Hypothalamus (tissue), 51 donors: ENCODE data around the gene JAK1.
"Not testable (repeated sequence)": the region's sequence is repeated elsewhere in the genome, so short reads cannot be mapped to it uniquely, and the experiment has no call there.

Experiments
- DNase-seq, 51 donors: peaks; one replicate each; lab custom pipeline; 2025; lab: John Stamatoyannopoulos, UW

Gene JAK1

DNA sequence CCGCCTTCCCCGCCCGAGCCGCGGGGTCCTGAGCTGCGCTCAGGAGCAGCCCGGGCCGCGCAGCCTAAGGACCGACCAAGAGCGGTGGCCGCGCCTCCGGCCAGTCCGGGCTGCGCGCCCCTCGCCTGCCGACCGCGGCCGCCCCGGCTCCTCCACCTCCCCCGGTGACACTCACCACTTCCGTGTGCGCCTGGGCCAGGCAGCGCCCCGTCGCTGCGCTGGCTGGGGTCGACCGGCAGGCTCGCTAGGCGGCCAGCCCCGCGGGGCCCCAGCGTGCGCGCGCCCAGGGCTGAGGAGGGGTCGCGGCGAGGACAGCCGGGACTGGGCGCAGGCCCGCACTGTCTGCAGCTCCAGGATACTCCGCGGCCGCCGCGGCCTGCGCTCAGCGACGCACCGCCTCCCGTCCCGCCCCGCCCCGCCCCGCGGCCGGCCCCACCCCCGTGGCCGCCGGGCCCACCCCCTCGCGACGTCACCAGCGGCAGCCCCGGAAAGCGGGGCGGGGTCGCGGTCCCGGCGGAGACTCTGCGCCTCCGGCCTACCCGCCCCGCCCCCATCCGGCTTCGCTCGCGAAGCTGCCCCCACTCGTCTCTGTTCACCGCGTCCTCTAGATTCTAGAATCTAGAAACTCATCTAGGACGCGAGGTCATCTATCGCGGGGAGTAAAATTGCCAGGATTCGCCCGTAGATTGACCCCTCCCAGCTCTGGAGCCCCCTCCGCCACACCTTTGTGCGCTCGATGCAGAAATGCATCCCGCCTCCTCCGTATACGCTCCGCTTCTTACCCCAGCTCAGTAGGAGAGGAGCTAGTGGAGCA is at the start of gene JAK1:
Gene JAK1, minus strand, starts transcription at position 392 of the 814 bp plus-strand sequence. CDS start 80,285 bp downstream, outside the sequence.
- peak; percentile 15 to 93 (median 78) for DNase-seq

- no peak for DNase-seq
Observed at GRCh38 chr1:65014321-65014720, 48.0 kb upstream of the JAK1 start.

DNA sequence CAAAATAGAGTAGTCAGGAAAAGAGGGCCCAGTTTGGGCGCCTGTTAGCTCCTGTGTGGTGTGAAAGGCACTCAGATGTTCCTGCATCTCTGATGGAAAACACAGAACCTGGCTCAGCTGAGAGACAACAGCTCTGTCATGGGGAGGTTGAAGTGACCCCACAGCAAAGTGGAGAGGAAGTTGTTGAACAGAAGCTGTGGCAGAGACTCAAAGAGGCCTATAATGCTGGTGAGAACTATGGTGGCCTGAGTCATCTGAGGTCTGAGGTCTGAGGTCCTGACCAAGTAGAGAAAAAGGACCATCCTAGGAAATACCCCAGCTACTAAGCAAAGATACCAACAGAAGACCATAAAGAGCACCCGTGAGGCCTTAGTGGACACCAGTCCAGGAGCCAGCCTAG is 45.6 kb upstream of the JAK1 start:
- no peak for DNase-seq

DNA sequence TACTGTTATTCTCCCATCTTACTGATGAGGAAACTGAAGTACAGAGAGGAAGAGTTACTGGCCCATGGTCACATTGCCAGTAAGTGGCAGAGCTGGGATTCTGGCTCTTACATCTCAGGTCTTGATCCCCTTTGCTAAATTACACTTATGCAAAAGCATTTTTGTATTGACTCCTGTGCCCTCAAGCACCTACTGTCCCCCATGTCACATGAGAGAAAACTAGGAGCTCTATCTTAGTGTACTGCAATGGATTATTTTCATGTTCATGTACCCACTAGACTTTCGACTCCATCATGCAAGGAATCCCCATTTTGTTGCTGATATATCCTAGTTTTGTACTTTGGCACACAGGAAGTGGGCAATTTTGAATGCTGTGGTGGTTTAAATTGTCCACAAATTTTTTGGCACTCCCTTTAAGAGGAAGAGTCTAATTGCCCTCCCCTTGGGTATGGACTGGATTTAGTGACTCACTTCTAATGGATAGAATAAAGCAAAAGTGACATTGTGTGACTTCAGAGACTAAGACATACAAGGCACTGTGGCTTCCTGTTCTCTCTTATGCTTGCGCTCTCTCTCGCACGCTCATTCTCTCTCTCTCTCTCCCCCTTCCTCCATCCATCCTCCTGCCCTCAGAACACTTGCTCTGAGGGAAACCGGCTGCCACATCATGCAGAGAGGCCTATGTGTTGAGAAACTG is 43.5 kb upstream of the JAK1 start:
- DNase-seq, result no peak

- no peak for DNase-seq
Observed at GRCh38 chr1:65009176-65009575, 42.8 kb upstream of the JAK1 start.

DNA sequence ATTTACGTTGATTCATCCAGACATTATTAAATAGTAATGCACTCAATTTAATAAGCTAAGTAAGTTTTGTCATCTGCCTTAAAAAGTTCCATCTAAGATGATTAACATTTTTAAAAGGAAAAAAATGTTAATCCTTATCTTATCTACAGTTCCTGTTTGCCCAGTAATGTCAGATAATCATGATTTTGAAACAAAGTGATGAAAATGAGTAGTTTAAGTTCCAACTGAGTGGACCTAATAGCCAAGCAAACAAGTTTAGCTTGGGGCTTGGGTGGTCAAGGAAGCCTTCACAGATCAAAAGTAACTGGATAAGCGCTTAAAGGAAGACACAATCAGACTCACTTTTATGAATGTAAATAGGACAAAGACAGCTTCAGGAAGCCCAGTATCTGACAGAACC is 40.5 kb upstream of the JAK1 start:
- no peak for DNase-seq

GRCh38 chr1:65003316-65003664 is 36.9 kb upstream of the JAK1 start:
- no peak for DNase-seq

DNA sequence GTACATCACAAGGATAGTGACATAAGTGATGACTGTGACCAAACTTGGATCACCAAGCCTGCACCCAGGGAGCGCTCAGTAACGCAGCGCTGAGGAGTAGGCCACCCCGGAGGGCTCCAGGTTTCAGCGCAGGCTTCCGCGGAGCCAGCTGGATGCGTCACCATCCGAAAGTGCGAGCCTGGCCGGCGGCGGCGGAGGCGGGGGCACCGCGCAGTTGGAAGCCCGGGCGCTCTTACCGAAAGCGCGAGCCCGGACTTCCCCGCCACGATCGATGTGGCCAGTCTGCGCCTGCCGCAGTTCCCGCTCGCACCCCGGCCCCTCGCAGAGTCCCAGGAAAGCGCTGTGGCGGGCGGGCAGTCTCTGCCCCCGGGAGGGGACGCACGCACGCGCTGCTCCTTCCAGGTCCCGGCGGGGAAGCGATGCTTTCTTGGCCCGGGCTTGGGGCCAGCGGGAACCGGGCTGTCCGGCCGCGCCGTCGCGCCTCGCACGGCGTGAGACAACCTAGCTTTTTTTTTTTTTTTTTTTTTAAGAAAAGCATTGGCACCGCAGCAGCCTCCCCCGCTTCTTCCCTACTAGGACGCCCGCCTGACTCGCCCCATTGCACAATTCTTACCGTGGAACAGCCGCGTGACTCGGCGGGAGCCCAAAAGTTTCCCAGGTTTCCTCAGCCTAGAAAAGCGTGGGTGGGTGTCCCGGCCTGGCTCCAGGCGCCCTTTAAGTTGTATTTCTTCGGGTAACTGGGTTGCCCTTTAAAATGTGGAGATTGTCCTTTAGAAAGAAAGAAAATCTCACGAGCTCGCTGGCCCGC is 36.4 kb upstream of the JAK1 start:
- DNase-seq, result peak in 50 of 51 donors; percentile 15 to 88 (median 60)

- peak in 1 of 51 donors; percentile 25 for DNase-seq
Observed at GRCh38 chr1:65002156-65002507, 35.8 kb upstream of the JAK1 start.

- peak in 9 of 51 donors; percentile 1 to 18 (median 3) for DNase-seq
Observed at GRCh38 chr1:65001231-65001792, 35.0 kb upstream of the JAK1 start.

GRCh38 chr1:64998425-64998948 is 32.1 kb upstream of the JAK1 start:
- DNase-seq, result not testable (repeated sequence)

DNA sequence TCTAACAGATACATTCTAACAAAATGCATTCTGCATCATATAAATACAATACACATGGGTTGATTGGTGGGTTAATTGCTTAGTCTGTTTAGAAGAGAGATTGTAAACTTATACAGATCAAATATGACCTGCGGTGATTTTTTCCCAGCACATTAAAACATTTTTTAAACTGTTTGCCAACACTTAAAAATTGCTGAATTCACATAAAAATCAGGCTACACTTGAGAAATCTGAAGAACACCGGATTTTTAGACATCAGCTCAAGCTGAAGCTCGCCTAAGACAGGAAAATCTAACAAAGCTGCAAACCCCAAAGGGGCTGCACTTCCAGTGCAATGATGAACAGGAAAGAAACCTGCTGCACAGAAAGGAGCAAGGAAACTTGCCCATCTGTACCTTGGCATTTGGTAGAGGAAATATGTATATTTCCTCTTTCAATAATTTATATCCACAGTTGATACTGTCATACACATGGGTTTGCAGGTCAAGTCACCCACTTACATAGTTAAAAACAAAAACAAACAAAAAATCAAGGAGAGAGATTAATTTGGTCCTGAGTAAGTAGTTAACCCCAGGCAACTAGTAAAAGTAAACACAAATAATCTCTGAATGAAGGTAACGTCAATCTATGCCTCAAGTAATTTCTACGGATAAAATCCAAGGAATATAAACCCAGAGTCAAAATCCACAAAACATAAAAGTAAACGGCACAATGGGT is 30.4 kb upstream of the JAK1 start:
- no peak for DNase-seq

DNA sequence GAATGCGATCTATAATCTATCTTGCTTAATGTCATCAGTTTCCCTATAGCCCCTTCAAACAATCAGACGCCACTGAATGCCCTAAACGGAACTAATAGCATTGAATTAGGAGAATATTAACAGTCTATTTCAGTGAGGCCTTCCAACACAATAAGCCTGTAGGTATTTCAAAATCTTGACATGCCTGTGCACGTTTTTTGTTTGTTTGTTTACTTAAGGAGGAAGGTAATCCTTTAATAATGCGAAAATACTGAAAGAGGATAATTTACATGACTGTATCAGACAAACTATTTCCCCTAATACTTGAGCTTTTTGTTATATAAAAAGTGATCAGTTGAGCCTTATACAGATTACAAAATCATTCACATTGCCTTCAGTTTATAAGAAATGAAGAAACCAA is 29.0 kb upstream of the JAK1 start:
- no peak for DNase-seq

DNA sequence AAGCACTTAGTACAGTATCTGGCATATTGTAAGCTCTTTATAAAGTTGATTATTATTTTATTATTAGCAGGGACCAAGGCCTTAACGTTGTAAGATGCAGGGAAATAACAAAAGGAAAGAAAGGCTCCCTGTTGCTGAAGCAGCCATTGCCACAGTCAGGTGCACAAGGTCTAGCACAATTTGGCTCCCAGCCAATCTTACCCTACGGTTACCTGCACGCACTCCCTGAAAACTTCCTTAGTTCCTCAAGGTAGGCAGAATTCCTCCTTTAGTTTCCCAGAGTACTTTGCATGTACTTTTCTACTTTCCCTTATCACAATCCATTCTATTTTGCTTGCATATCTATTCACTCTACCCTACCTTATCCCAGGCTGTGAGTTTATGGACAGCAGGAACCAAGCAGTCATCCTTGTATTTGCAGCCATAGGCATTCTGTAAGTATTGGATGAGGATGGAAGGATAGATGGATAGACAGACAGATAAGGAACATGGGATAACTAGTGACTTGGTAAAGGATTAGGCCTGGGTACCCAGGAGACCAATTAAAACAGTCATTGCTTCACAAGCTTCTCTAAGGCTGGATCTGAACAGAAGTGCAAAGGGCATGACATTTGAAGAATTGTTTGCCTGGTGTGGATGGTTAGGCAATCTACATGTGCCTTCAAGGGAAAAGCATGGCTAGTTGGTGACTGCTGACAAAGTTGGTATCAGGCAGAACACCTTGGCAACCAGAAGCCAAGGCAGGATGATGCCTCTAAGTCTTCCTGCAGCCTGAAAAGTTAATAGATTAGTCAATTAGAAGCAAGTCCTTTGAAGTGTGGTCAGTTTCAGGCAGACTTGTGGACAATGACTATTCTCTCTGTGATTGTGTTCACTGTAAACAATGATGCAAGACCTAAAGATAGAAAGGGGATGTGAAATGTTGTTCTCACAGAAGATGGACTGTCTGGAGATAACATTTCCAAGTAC is 20.8 kb upstream of the JAK1 start:
- DNase-seq, result peak in 1 of 51 donors; percentile 20

GRCh38 chr1:64984737-64985136 is 18.4 kb upstream of the JAK1 start:
- no peak for DNase-seq

- DNase-seq, result no peak
Observed at GRCh38 chr1:64984106-64984505, 17.8 kb upstream of the JAK1 start.

DNA sequence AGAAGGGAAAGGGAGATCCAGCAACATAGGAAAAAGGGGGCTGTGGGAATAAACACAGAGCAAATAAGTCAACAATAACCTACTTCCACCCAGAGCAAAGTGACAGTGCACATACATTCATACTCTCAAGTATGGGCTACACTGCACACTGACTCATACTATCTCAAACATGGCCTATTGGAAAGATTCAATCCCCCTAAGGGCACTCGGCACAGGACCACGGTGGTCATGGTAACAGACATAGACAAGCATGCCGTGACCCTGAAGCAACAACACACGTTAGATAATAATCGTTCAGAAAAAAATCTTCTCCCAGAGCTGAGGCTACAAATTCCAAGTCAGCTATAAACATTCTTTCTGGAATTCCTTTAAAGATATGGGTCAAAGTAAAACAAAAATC is 16.8 kb upstream of the JAK1 start:
- DNase-seq, result no peak

GRCh38 chr1:64981601-64982533 is 15.5 kb upstream of the JAK1 start:
- no peak for DNase-seq
